Stimulated activated CD4-positive, alpha-beta T cell treated with anti-CD3 and anti-CD28 coated beads, Interleukin-12 subunit alpha, Interleukin-12 subunit beta, amount 100 ng/mL, for 4 hours (primary cell): Measurements from ENCODE around the gene ANKS6.

Experiments
- DNase-seq: peaks from one replicate; pipeline ENCODE4 v3.0.0-alpha.2; 2020

ANKS6 gene

DNA sequence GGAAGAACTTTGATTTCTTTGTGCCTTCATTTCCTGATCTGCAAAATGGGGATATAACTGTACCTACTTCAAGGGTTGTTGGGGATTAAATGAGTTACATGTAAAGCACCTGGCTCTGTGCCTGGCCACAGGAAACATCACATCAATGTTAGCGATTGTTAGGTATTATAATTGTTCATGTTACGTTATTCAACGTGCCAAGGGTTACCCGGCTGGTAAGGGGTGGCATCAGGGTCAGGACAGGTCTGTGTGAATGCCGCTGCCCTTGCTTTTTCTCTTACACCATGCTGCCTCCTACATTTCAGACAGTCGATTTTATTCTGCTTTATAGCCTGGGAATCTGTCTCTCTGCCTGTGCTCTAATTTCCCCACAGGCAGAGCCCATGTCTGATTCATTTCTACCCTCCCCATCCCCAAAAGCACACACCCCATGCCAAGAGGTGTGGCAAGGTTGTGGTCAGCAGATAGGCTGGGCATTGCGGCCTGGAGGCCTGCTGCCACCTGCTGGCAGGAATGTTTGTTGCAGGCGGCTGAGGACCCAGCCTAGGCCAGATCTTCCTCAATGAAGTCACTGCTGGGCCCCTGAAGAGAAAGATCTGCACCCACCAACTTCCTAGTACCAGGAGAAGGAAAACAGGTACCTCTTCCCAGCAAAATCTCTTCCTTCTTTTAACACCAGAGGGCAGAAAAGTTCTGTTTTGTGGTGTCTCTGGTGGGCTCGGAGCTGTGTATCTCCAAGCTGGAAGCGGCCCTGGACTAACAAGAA, 5.3 kb downstream of the ANKS6 start:
- DNase-seq: peak; percentile 55

DNA sequence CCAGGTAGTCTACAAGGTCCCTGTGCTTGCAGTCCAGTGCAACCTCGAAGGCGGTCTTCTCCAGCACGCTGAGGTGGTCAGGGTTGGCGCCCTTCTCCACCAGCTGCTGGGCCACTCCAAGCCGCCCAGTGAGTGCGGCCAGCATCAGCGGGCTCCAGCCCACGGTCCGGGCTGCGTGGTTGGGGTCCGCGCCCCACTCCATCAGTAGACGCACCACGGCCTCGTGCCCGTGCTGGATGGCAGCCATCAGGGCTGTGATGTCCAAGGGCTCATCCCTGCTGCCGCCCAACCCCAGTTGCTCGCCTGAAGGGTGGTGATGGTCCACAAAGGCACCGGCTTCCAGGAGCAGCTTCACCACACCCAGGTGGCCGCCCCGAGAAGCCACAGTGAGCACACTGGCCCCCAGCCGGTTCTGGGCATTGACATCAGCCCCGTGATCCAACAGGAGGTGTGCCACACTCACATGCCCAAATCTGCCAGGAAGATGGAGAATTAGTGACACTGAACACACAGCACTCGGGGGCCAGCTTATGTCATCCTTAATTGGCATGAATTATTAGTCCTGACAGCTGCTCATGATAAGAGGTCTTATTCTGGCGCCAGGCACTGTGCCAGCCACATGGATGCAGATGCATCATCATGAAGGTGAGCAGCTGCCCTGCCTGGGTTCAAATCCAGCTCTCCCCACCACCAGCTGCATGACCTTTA, 6.1 kb downstream of the ANKS6 start:
- DNase-seq: no peak

DNA sequence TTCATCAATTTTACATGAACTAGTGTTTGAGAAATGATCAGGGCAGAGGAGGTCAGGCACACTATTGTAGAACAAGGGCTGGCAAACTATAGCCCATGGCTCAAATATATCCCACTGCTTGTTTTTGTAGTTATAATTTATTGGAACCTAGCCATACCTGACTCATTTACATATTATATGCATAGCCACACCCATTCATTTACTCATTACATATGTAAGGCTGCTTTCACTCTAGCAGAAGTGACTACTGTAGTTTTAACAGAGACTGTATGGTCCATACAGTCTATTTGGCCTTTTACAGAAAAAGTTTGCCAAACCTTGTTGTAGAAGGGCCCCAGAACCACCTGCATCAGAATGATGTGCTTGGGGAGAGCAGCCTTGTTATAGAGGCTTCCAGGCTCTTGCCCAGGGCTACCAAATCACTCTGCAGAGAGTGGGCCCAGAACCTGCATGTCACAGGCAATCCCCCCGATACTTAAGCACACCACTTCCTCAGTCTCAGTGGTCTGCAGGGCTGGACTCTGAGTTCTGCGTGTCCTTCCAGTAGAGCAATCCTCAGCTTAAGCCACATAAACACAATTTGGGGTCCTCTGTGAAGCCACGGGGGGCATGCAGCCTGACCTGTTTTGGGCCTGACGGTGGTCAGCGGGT, 6.7 kb downstream of the ANKS6 start:
- no peak for DNase-seq

DNA sequence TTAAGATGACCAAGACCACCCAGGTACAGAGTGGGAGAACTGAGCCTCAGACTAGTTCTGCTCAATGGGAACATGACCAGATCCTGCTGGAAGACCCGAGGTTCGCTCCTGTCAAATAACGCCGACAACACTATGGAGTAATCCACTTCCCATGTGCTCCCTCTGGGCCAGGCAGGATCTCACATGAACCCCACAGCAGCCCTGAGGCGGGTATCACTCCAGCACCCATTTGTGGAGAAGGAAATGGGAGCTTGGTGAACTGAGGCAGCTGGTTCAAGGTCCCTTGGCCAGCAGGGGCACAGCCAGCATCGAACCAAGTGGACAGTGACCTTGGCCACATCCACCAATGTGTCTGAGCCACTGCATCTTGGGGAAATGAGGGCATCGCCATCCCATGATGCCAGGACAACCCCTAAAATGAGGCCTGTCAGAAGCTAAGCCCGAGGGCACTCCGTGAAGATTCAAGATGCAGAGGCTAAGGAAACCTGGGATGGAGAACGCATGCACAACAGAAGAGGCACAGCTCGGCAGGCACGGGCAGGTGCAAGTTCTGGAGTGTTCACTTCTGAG, 8.5 kb downstream of the ANKS6 start:
- DNase-seq: no peak

DNA sequence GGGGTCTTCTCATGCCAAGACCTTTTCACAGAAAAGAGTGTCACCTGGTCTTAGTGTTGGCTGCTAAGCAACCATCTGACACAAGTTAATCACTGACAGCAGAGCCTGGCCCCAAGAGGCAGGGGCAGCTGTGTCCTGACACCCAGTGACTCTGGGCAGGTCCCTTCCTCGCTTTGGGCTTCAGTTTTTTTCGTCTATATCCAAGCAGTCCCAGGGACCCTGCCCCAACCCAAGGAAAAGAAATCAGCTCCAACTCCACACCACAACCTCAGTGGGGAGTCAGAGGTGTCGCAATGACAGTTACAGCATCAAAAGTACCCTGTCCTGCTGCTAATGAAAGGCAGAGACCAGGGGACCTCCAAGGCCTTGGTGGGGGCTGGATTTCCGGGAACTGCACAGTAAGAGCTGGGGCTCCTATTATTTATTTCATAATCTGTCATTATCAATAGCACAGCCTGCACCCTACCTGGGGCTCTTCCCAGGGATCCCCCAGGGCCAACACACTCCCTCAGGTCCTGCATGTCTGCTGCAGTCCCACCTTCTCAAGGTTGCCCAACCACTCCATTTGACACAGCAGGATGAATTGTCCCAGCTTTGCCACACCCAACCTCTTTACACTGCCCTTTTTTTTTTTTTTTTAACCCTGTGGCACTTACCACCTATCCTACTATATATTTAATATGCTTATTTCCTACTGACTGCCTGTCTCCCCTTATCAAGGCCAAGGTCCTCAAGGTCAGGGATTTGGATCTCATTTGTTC, 9.4 kb downstream of the ANKS6 start:
- DNase-seq: no peak

DNA sequence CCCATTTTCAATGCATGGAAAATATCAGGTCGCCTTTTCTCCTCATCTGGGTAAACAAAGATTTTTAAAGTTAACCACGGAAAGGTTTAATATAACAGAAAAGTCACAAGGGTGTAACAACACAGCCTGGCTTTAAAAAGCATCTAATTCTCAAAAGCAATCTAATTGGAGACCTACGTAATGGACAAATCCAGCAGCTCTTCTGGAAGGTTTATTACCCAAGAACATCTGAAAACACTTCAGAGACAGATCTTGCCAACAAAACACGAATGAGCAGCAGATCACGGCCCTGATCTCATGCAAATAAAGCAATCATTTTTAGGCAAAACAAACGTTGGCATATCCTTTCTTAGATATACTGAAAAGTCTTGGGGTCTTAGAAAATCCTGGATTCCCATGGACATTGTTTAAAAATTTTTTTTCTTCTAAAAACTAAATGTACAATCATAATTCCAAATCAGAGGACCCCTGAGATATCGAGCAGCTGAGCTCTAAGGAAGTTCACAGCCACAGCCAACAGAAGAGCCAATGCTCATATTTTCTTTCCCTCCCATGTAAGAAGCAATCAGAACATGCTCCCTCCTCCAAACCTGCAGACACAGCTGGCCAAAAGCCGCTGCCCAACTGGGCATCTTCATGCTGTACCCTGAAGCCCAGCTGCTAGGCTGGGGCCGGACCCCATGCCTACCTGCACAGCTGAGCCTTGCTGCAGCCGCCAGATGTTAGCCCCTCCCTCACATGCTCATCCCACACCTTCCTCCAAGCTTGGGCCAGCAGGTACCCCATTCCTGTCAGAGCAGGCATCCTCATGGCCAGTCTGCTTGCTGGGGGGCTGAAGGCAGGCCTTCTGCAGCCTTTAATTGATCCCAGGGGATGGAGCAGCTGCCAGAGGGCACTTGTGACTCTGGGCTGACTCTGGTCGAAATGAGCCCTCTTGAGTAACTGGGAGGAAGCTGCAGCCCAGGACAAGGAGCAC, 11.2 kb downstream of the ANKS6 start:
- DNase-seq: no peak

DNA sequence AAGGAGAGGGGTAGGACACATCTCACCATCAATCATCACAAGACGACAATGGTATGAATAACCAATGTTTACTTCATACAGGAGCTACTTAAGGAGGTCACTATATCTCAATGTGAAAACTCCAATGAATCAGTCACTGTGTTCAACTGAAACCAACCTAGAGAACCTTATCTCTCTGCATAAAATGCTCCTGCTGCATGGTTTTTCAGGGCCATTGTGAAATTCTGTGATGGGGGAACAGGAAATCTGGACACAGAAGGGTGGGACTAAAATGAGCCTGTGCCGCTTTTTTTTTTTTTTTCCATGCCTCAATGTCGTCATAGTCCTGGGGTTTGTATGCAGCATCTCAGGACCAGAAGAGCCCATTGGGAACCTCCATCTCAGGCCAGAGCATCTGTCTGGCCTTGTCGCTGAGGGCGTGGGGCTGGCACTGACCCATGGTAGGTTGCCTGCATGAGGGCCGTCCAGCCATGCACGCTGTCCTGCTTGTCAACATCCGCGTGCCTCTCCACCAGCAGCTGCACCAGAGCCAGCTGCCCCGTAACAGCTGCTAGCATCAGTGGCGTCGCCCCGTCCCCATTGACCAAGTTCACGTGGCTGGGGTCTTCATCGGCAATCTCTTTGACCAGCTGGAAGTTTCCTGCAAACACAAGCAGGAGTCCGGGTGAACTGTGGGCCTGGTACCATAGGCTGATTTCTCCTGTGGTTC, 12.7 kb downstream of the ANKS6 start:
- DNase-seq: no peak

DNA sequence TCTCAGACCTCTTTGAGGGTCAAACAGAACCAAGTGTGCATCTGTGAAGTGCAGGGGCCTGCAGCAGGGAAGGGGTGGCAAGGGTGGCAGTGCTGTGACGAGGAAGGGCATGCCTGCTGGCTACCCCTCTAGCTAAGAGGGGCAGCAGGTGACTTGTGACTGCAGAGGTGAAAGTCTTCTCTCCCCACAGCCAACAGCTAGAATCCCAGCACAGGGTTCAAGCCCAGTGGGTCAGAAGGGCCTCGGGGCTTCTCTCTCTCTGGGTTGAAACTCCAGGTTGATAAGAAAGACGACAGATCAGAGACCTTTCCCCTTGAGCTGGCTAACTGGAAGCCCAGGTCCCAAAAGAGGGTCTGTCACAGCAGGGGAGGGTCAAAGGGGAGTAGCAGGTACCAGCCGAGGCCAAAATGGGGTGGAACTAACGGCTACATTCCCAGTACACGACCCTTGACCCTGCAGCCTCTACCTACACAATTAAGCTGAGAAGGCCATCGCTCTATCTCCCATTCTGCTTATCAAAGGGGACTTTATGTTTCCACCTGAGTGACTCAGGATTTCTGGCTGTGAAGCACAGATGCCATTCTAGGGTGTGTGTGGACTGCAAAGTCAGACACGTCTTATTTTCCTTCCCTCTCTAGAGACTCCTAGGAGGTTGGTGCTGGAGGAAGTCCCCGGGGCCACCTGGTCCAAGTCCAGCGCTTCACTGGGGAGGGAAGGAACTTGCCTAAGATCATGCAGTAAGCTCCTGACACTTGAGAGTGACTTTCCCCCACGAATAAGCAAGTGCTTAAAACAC, 14.6 kb downstream of the ANKS6 start:
- DNase-seq: no peak

DNA sequence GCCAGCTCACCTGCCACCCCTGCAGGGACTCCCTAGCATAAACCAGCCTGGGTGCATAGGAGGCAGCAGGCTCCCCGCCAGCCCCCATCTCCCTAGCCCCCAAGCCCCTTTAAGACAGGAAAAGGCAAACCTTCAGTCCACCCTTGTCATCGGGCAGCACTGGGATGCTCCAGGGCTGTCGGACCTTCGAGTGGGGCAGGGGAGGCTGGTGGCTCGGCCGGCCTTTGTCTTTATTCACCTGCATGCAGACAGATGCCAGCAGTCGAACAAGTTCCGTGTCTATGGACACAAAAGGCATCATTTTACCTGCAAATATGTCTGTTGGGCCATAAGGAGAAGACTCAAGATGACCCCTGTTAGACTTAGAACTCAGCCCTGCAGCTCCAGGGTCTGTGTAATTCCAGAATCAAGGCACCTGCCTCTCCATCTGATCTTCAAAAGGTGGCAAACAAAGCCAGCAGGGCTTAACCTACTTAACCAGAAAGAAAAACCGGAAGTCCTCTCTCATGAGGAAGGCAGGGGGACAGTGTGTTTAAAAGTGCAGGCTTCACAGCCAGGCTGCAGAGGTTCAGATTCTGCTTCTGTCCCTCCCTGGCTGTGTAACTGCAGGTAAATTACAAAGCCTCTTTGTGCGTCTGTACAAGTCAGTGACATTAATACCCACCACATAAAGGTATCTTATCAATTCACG, 16.2 kb downstream of the ANKS6 start:
- DNase-seq: no peak

DNA sequence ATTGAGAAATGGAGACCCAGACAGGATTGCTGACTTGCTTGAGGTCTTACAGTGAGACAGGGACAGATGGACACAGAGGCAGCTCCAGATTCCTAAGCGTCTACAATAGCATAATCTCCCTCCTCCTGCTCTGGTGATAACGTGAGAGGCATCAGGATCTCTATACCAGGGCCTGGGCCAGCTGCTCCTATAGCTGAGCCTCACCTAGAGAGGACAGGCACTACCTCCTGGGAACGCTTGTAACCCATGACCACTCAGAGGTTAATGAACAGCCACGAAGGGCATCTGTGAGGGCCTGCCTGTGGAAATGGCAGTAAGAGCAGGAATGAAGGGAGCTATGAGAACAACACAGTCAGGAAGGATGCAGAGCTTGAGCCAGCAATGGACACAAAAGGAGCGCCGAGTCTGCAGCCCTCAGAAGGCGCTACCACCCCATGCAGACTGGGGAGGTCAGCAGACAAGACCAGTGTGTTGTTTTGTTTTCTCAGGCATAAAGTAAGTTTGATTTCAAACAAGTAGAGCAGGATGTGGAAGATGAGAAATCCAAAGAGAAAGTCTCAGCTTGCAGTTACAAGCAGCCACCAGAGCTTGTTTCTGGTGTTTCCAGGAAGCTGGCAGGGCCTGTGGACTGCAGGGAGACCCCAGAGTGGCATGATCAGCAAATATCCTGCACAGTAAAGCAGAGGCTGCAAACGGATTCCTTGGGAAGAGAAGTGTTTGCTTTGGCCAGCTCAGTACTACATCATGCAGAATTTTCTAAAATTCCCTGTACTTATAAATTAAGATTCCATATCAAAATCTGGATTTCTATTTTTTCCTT, 17.4 kb downstream of the ANKS6 start:
- no peak for DNase-seq

DNA sequence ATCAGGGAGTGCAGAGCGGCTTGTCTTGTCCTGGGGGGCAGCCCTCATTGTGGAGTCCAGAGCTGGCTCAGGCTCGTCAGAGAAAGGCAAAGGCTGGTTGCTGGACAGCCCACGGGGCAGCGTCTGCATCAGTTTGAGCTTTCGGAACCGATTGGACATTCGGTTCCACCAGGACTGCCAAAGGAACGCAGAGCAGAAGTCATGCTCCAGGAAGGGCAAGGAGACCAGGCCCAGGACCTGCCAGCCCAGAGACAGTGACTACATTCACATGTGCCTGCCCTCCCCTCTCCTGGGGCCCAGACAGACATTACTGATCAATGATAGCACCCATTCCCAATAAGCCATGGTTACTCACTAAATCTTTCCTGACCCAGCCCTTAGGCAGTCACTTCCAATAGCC, 18.1 kb downstream of the ANKS6 start:
- no peak for DNase-seq

DNA sequence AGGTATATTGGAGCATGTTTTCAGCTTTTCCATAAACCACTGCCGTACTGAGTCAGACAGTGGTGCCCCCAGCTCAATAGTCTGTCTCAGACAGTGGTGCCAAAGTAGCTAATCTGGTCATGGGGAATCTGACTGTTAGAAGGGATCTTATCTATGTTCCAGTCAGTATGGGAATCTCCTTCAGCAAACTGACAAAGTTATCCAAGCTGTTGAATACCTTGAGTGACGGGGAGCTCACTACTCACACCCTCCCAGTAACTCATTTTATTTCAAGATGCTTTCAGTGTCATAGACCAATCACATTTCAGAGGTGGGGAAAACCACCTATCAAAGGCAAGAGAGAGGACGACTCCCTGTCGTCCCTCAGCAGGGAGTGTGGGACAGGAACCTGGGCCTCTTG, 18.7 kb downstream of the ANKS6 start:
- DNase-seq: no peak

DNA sequence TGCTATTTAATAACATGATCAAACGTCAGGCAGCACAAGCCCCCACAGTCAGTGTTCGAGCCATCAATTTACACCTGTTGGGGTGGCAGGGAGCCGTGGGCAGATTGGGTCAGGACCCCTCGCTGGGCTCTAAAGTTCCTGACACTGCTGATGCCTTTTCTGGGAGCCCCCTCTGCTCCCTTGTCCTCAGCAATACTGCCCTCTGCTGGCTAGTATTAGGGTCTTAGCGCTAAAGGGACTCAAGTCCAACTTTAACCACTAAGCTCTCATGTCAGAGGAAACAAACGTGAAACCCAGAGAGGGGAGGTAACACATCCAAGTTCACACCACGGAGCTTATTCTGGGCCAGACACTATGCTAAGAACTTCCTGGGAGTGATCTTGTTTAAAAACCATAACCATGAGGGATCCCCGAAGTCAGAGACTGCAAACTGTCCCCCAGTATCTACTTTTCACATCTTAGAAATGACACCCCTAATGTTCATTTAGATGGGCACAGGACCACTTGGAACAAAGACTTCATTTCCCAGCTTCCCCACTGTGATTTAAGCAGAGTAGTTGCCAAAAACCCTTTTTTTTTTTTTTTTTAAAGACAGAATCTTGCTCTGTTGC, 20.4 kb downstream of the ANKS6 start:
- DNase-seq: no peak

DNA sequence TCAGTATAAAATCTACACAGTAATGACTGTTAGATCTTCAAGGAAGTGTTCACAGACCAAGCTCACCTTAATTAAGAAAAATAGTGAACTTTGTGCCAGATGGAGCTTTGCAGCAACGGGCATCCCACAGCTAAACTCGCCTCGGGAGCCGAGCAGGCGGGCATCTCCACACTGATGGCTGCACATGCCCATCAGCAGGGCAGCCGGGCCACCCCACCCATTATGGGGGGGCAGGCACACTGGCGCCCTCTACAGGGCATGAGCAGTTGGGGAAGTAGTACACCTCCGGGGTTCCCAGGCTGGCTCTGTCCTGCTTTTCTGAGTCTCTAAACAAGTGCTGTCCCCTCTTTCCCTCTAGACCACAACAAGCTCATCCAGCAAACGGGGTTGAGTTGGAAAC, 21.6 kb downstream of the ANKS6 start:
- peak; percentile 19 for DNase-seq

DNA sequence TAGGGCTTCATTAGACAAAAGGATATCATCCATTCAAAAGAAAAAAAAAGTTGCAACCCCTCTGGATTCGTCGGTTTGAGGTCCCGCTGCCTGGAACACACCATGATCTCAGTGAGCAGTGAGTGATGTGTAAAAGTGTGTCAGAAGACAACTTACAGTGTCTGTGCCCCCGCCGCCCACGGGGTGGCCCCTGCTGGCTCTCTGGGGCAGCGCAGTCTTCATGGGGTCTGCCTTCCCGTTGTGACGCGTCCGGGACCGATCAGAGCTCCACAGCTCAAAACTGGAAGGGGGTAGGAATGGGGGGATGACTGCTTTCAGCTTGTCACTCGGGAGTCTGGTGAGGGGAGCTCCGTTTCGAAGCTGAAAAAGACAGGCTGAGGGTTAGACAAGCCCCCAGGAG, 22.6 kb downstream of the ANKS6 start:
- no peak for DNase-seq

DNA sequence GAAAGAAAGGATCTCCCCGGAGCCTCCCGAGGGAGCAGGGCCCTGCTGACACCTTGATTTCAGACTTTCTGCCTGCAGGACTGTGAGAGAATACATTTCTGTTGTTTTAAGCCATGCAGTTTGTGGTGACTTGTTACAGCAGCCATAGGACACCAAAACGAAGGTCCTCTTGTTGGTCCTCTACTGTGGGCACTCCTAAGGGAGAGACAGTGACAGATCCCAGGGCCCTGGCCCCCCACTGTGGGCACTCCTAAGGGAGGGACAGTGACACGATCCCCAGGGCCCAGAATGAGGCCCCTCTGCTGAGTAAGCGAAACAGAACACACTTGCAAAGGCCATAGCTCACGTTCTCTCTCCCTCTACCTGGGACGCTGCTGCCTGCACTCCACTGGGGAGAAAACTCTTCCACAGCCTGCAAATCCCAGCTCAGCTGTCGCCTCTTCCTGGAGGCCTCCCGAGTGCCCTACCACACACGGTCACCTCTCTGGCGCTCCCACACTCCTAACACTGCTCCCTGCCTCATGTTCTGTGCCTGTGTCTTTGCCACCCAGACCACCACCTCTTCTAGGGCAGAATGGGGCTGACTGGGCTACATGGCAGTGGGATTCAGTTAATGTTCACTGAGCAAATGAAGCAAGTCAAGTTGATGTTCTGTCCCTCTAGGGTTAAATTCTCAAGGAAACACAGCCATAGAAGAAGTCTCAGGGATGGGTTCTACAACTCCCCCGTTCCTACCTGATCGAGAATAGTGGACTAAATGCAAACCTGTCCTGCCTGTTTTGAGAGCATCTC, 23.8 kb downstream of the ANKS6 start:
- no peak for DNase-seq

DNA sequence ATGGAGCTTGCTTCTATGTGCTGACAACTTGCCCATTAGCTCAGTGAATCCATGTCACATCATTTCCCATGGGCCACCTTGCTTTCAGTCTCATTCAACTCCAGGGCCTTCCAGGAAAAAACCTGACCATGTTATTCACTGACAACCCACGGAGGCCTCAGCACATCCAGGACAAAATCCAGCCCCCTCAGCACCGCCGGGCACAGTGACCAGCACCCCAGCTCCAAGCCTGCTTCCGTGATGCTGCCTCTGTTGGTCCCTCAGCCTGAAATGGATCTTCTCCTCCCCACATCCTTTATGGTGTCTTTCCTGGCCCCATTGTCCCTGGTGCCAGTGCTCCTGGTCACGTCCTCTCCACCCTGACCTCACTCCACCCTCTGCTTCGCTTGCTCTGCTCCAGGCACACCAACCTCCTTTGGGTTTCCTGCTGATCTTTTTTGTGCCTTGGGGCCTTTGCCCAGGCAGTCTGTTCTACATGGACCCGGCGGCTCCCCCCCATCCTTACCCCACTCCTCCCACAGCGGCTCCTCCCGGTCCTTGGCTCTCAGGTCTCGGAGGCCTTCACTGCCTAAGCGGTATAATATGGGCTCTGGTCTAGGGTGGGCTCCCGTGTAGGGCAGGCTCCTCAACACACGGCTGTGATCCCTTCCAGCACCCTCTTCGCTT, 25.0 kb downstream of the ANKS6 start:
- DNase-seq: no peak
